ENCODE results near the gene TROAP.
A peak's percentile ranks its signal among the peaks of the same experiment; 100 is the strongest.

The TROAP gene

DNA sequence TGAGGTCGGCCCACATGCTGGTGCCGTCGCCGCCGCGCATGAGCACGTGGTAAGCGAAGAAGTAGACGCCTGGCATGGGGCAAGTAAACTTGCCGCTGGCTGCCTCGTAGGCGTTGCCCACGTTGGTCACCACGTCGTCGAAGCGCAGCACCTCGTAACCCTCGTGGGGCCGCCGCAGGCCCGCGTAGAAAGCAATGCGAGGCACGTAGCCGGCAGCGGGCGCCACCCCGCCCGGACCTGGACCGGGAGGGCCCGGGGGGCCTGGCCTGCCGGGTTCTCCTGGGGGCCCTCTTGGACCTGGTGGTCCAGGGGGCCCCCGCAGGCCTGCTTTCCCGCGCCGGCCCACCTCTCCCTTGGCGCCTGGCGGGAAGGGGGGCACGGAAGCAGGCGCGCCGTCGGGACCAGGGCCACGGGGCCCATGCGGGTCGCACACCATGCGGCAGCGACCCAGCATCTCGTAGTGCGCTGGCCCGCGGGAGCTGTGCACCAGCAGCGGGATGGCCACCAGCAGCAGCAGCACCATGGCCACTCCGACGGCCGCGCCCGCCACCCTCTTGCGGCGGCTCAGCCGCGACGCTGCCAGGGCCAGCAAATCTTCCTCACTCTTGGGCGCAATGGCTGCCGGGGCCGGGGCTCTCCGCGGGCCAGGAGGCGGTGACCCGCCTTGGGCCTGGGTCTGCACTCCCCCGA is 13.0 kb downstream of the TROAP start:
- peak overlapping the region; percentile 56; the same call in 1 of the 2 replicates for H3K4me3 ChIP-seq (ENCODE audit: low read depth, low read length)
- TF ChIP-seq, protein P1, sequence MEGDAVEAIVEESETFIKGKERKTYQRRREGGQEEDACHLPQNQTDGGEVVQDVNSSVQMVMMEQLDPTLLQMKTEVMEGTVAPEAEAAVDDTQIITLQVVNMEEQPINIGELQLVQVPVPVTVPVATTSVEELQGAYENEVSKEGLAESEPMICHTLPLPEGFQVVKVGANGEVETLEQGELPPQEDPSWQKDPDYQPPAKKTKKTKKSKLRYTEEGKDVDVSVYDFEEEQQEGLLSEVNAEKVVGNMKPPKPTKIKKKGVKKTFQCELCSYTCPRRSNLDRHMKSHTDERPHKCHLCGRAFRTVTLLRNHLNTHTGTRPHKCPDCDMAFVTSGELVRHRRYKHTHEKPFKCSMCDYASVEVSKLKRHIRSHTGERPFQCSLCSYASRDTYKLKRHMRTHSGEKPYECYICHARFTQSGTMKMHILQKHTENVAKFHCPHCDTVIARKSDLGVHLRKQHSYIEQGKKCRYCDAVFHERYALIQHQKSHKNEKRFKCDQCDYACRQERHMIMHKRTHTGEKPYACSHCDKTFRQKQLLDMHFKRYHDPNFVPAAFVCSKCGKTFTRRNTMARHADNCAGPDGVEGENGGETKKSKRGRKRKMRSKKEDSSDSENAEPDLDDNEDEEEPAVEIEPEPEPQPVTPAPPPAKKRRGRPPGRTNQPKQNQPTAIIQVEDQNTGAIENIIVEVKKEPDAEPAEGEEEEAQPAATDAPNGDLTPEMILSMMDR (IDR thresholded peaks at IDR 0.05; ENCODE audit: low read depth, low read length) = no peak

DNA sequence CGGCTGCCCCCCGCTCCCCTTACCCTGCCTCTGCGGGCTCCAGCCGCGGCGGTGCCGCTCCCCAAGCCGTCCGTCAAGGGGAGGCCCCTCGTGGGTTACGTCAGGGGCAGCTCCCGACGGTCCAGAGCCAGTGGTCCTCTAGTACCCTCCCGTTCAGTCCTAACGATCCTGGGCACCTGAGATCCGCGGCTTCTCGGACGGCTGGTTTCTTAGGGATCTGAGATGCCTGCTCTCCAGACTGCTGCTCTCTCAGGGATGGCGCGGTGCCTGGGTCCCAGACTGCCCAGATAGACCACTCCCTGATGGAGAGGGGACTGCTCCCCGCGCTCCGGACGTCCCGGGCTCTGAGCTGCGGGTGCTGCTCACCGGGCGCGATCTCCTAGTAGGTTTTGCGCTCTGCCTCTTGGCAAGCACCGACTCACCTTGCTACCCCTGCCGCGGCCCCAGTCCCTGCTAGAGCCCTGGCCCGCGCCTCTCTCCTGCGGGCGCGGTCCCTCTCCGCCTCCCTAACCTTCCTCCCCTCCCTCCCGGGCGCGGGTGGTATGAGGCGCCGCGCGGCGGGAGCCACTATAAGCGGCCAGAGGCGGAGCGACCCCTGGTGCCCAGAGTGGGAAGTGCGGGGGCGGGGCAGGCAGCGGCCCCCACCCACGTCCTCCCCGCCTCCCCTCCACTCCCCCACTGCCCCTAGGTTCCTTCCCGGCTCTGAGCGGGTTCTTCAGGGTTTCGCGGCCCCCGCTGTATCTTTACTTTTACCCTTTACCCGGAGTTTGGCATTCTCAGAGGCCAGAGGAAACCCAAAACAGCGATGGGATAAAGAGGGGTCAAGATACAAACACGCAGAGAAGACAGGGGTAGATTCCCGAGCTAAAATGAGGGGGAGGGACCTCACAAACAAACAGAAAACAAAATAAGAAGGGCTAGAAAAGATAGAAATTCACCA is 13.9 kb downstream of the TROAP start, which contains the start of gene C1QL4:
Gene C1QL4 (minus strand): TSS at position 544 of the 940 bp plus-strand sequence. CDS start 711 bp downstream, outside the sequence.
- TF ChIP-seq, protein P1 (IDR thresholded peaks at IDR 0.05; ENCODE audit: low read depth, low read length) = peak; percentile 83
- H3K4me3 ChIP-seq (ENCODE audit: low read depth, low read length) = peak within 1 kb of the TSS; percentile 56

DNA sequence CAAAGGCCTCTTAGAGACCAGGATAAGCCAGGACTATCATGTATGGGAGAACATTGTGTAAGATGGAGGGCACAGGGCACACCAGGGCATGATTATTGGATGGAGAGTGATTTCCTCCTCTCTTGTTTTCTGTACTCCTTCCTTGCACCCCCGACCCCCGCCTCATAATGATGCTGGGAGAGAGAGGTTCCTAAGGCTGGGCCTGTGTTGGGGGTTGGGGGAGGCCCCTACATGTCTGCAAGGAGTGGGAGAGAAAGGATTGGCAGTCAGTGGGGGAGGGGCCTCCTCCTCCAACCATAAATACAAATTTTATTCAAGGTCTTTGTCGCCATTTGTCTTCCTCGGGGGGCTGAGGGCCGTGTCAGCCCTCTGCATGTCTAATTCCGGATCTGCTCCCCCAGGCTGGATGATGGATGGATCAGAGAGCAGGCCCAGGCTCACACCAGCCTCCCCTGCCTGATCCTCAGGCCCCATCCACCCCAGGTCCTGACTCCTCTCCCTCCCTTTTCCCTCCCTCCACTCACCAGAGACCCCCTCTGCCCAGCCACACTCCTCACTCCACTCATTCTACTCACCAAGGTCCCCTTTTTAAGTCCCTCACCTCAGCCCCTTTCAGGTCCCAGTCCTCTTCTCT is 15.9 kb downstream of the TROAP start:
- TF ChIP-seq, protein P1 (IDR thresholded peaks at IDR 0.05; ENCODE audit: low read depth, low read length) = no peak
- no peak overlapping the region for H3K4me3 ChIP-seq (ENCODE audit: low read depth, low read length)

DNA sequence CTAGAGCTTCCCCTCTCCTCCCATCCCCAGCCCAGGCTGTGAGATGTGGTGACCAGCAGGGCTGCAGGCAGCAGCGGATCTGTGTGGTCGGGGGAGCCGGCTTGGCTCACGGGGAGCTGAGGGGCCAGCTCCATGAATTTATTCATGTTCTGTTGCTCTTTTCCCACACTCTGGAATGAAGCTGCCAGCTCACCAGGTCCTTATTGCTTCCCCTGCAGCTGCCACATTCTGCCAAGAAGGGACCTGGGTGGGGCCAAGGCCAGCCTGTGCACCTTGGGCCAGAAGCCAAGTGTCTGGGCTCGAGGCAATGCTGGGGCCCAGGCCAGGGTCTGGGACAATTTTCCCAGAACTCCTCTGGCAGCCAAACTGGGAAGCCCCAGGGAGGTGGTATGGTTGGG is 16.4 kb downstream of the TROAP start:
- H3K4me3 ChIP-seq (ENCODE audit: low read depth, low read length) = no peak overlapping the region
- TF ChIP-seq, protein P1 (IDR thresholded peaks at IDR 0.05; ENCODE audit: low read depth, low read length) = no peak

DNA sequence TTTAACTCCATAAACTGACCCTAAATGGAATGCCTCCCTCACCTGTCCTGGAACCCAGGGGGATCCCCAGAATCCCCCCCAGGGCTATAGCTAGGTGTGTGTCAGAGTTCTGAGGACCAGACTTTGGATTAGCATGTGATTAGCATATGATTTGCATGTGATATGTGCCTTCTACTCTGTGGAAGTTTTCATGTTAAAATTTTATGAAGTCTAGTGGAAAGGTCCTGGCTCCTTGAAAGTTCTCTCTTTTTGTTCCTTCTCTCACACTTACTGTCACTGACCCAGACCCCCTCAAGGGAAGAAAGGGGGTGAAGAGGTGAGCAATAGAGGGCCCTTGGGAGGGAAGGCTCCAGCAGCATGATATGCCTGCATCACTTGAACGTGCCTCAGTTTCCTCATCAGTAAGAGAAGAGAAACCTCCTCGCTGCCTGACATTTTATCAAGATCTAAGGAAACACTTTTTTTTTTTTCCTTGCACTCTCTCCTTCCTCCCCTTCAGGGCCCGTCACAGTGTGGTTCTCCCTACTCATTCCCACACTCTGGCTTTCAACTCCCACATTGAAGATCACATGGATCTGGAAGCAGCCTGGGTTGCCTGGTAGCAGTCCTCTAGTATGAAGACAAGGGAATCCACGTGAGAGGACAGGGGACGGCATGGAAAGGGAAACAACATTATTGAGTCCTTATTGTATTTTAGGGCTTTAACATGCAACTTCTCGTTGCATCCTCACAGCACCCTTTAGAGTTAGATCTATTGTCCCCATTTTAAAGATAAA is 17.2 kb downstream of the TROAP start:
- TF ChIP-seq, protein P1 (IDR thresholded peaks at IDR 0.05; ENCODE audit: low read depth, low read length) = no peak
- no peak overlapping the region for H3K4me3 ChIP-seq (ENCODE audit: low read depth, low read length)

DNA sequence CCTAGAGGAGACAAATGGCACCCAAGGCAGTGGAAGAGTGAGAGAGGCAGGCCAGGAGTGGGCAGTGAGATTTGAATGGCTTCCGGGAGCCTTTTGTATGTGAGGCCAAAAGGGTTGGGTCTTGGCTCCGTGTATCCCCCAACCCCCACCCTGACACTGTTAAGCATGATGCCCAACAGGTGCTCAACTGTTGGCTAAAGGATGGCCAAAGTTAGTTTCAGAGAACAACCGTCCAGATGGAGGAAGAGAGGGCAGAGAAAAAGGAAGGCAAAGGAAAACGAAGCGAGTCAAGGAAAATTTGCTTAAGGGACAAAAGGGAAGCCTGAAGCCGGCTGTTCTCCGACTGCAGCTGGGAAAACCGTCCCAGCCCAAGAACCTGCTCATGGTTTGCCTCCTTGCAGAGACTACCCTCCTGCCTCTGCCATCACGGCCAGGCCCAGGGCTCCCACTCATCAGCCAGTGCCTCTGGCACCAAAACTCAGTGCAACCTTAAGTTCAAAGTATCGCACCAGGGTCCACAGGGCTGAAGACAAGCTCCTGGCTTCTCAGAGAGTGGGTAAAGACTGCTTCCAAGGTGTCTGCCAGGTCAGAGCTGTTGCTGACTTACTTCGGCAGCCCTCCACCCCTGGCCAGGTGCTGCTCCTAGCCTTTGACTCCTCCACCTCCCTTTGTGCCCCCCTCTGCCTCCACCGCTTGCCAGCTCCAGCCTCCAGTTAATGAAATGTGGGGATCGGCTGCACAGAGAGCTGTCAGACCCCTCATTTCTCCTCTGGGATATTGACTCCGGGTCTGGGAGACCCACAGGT is 18.1 kb downstream of the TROAP start:
- TF ChIP-seq, protein P1 (IDR thresholded peaks at IDR 0.05; ENCODE audit: low read depth, low read length) = no peak

More for the DNA sequence above, 18.1 kb downstream of the TROAP start:
- no peak overlapping the region for H3K4me3 ChIP-seq (ENCODE audit: low read depth, low read length)
